ENCODE measurements around the gene NUFIP1.
A peak's percentile ranks its signal among the peaks of the same experiment; 100 is the strongest.

The NUFIP1 gene

DNA sequence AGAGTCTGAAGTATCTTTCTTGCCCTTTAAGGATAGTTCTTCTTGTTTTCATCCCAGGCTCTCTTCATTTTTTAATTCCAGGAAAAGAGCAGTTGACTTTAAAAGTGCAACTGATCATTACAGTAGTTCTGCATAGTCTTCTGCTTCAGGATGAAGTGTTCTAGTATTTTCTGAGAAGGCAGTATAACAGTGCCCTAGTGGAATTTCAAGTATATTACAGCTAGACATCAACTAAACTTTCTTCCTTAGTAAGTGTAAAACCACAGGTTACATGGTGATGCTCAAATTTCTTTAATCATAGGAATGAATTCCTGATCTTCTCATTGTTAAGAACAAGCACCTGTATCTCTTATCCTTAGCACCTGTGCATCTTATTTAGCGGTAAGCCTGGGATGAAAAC lies 10.9 kb downstream of the NUFIP1 start:
- no peak overlapping the region for H3K4me3 ChIP-seq (ENCODE audit: low read length)
- no peak for DNase-seq (ENCODE audit: low read depth)
- TF ChIP-seq, protein P1, sequence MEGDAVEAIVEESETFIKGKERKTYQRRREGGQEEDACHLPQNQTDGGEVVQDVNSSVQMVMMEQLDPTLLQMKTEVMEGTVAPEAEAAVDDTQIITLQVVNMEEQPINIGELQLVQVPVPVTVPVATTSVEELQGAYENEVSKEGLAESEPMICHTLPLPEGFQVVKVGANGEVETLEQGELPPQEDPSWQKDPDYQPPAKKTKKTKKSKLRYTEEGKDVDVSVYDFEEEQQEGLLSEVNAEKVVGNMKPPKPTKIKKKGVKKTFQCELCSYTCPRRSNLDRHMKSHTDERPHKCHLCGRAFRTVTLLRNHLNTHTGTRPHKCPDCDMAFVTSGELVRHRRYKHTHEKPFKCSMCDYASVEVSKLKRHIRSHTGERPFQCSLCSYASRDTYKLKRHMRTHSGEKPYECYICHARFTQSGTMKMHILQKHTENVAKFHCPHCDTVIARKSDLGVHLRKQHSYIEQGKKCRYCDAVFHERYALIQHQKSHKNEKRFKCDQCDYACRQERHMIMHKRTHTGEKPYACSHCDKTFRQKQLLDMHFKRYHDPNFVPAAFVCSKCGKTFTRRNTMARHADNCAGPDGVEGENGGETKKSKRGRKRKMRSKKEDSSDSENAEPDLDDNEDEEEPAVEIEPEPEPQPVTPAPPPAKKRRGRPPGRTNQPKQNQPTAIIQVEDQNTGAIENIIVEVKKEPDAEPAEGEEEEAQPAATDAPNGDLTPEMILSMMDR (conservative IDR thresholded peaks at IDR 0.05; ENCODE audit: low read depth, low read length) = peak; percentile 15

DNA sequence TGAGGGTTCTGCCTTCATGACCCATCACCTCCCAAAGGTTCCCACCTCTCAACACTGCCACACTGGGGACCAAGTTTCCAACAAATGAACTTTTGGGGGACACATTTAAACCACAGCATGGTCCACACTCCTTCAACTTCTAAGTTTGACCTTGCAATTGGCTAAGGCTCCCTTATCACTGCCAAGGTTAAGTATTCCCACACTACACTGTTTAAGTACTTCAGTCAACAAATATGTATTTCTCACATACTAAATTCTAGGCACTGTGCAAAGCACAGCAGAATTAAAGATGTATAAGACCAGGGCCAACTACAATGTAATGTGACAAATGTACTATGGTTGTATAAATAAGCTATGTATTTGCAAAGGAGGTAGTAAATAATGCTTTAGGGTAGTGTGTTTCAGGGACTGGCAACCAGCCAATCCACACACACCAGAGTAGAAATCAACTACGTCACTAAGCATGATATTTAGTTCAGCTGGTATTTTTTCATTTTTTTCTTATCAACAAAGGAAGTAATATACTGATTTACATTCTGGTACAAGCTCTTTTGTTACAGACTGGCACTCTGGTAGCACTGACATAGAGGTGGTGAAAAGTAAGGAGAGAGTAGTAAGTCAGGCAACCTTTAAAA lies 12.2 kb downstream of the NUFIP1 start:
- no peak for DNase-seq (ENCODE audit: low read depth)
- H3K4me3 ChIP-seq (ENCODE audit: low read length) = no peak overlapping the region
- TF ChIP-seq, protein P1 (conservative IDR thresholded peaks at IDR 0.05; ENCODE audit: low read depth, low read length) = no peak

DNA sequence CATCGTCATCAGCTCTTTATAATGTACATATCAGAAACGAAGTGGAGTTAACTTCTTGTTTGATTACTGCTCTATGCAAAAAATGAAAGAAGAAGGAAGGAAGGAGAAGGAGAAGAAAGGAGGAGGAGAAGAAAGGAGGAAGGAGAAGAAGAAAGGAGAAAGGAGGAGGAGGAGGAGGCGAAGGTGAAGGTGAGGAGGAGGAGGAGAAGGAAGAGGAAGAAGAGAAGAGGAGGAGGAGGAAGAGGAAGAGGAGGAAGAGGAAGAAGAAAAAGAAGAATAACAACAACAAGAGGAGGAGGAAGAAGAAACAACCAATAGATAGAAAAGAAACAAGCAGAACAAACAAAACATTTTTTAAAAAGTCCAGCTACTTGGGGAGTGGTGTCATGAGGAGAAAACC lies 13.1 kb downstream of the NUFIP1 start:
- H3K4me3 ChIP-seq (ENCODE audit: low read length) = no peak overlapping the region
- TF ChIP-seq, protein P1 (conservative IDR thresholded peaks at IDR 0.05; ENCODE audit: low read depth, low read length) = no peak
- DNase-seq (ENCODE audit: low read depth) = no peak

DNA sequence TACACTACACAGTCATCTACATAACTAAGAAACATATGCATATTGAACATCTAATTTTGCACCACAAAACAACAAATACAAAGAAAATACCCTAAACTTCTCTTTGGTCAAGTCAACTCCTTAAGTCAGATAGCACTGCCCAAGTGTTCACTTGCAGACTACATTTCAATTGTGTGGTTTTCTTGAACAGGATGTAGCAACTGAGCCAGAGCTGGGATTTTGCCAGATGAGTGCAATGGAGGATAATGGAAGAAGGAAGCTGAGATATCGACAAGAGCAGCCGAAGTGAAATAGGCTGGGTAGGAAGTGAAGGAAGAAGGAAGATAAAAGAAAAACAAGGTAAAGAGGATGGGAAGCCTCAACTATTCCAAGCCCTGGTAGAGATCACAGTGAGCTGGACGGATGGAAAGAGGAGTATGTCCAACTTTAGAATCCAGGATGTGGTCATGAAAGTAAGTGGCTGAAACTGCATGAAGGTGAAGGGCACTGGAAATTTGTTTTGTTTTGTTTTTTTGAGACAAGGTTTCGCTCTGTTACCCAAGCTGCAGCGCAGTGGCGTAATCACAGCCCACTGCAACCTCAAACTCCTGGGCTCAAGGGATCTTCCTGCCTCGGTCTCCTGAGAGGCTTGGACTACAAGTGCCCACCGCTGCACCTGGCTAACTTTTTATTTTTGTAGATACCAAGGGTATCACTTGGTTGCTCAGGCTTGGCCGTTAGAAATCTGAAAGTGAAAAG lies 15.0 kb downstream of the NUFIP1 start:
- DNase-seq (ENCODE audit: low read depth) = no peak
- no peak overlapping the region for H3K4me3 ChIP-seq (ENCODE audit: low read length)
- TF ChIP-seq, protein P1 (conservative IDR thresholded peaks at IDR 0.05; ENCODE audit: low read depth, low read length) = no peak

DNA sequence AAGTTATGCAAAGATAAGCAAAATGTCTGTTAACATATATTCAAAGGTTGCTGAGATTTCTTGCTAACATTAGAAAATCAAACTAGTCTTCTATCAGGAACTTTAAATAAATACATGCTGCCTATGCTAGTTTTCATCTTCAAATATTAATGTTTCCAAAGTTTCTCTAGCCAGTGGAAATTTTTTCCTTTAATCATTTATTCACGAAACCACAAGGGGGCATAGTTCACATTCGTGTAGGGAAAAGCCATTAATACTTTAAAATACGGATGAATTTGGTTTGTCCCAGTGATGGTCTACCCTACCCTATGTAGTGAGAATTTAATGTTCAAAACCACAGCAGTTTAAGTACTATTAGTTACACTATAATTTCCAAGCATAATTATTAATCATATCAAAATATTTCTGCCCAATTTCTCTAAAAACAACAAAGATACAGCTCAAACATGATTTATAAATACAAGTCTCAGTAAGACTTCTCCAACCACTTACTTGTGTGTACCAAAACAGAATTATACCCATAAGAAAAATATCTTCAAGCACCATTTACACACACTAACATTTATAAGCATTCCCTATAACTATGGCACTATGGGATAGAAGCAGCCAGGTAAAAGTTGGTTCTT lies 16.2 kb downstream of the NUFIP1 start:
- TF ChIP-seq, protein P1 (conservative IDR thresholded peaks at IDR 0.05; ENCODE audit: low read depth, low read length) = peak; percentile 47
- H3K4me3 ChIP-seq (ENCODE audit: low read length) = no peak overlapping the region
- no peak for DNase-seq (ENCODE audit: low read depth)

DNA sequence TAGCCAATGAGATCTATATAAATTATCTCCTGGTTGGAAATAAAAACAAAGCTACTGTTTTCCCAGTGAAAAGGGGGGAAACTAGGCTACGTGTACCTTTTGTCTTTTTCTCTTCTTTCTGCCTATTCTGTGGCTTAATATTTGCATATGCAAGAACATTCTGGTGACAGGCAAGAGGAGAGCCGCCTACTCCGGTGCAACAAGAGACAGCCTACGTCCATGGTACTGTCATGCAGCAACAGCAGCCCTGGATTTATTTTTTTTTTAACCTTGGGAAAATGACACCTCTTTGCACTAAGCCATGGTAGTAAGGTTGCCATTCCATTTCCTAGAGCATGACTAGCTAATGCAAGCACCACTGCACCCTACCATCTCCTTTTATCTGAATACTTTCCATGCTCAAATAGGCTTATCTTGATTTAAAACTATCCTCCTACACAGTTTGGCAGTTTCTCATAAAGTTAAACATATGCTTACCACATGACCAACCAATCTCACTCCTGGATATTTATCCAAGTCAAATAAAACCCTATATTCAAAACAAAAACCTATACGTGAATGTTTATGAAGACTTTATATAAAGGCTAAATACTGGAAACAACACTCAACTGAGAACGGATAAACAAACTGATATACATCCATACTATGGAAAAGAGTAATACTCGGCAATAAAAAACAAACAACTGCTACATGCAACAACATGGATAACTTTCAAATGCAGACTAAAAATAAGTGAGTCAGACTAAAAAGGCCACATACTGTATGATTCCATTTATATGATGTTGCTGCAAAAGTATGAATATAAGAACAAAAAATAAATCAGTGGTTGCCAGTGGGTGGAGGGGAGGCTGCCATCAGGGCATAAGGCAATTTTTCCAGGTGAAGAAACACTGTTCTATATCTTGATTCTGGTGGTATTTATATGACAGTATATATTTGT lies 17.3 kb downstream of the NUFIP1 start:
- no peak for DNase-seq (ENCODE audit: low read depth)
- no peak overlapping the region for H3K4me3 ChIP-seq (ENCODE audit: low read length)
- TF ChIP-seq, protein P1 (conservative IDR thresholded peaks at IDR 0.05; ENCODE audit: low read depth, low read length) = no peak

All from retinal pigment epithelial cell (primary cell).